DND-41 (cell line): Measurements from ENCODE around the gene WDR4.

Experiments
- ATAC-seq: fragments of 200-7000 bp; cut with Tn5 transposase; 3 replicates; pipeline ENCODE4 v1.9.1; 2021; ENCODE audit warnings: low read depth; ENCODE audit not compliant: insufficient read depth
- DNase-seq: peaks from one replicate; pipeline ENCODE4 v3.0.0-alpha.2; 2020
- H2AFZ ChIP-seq: 2 replicates; pipeline ENCODE4 v1.6.0; 2012; ENCODE audit warnings: low read depth, low read length
- H3K27ac ChIP-seq: 2 replicates; pipeline ENCODE4 v1.5.1; 2012; ENCODE audit warnings: low read length, inconsistent platforms
- H3K27me3 ChIP-seq: fragments of 200-600 bp; sonication (generic); 2 replicates; pipeline ENCODE4 v1.6.0; 2012; ENCODE audit warnings: low read length, mild to moderate bottlenecking, inconsistent platforms; ENCODE audit not compliant: insufficient read depth, poor library complexity
- H3K36me3 ChIP-seq: 2 replicates; pipeline ENCODE4 v1.5.1; 2012; ENCODE audit warnings: low read length, inconsistent platforms; ENCODE audit not compliant: insufficient read depth
- H3K4me1 ChIP-seq: 2 replicates; pipeline ENCODE4 v1.5.1; 2012; ENCODE audit warnings: mild to moderate bottlenecking, low read length; ENCODE audit not compliant: insufficient read depth
- H3K4me2 ChIP-seq: 2 replicates; pipeline ENCODE4 v1.6.0; 2012; ENCODE audit warnings: mild to moderate bottlenecking, moderate library complexity, low read length, inconsistent platforms; ENCODE audit not compliant: insufficient read depth
- H3K4me3 ChIP-seq, 2 experiments: fragments of 200-600 bp in 1 of 2; shearing (Covaris generic) in 1 of 2; 2 replicates each; pipeline ENCODE4 v1.5.1; 2012 to 2016; ENCODE audit warnings: inconsistent platforms in 2 of 2, low read length in 2 of 2, mild to moderate bottlenecking in 2 of 2, low read depth in 1 of 2, moderate library complexity in 1 of 2
- H3K79me2 ChIP-seq: 2 replicates; pipeline ENCODE4 v1.6.0; 2012; ENCODE audit warnings: low read length, inconsistent platforms; ENCODE audit not compliant: insufficient read depth
- H3K9ac ChIP-seq: 2 replicates; pipeline ENCODE4 v1.6.0; 2012; ENCODE audit warnings: low read depth, mild to moderate bottlenecking, inconsistent platforms, low read length, moderate library complexity
- H3K9me3 ChIP-seq: 2 replicates; pipeline ENCODE4 v1.5.1; 2012; ENCODE audit warnings: low read length, moderate library complexity, mild to moderate bottlenecking, inconsistent platforms; ENCODE audit not compliant: insufficient read depth, severe bottlenecking
- H4K20me1 ChIP-seq: 2 replicates; pipeline ENCODE4 v1.6.0; 2012; ENCODE audit warnings: low read length; ENCODE audit not compliant: insufficient read depth
- CTCF ChIP-seq: IDR thresholded peaks from 2 replicates; pipeline ENCODE4 v1.5.1; 2012; ENCODE audit warnings: borderline replicate concordance, low read length, moderate library complexity, mild to moderate bottlenecking; ENCODE audit not compliant: poor library complexity, severe bottlenecking; ENCODE audit errors: extremely low read depth
- EZH2 ChIP-seq: IDR thresholded peaks from 3 replicates; pipeline ENCODE4 v1.6.1; 2012; ENCODE audit warnings: borderline replicate concordance, low read depth, mild to moderate bottlenecking, moderate library complexity, low read length, inconsistent platforms; ENCODE audit not compliant: severe bottlenecking

The WDR4 gene

GRCh38 chr21:42835611-42836401 lies 43.5 kb downstream of the WDR4 start:
- no peak for DNase-seq
- no peak overlapping the region for H3K4me2 ChIP-seq
- no peak for TF ChIP-seq EZH2
- TF ChIP-seq CTCF, result no peak
- H3K9ac ChIP-seq, result no peak overlapping the region
- no peaks in the 10 kb centered on the region for H3K27me3 ChIP-seq
- no peak overlapping the region for H2AFZ ChIP-seq
- H3K4me1 ChIP-seq, result peaks cover 23% of the 10 kb centered on the region
- ATAC-seq, result no peak
- H3K9me3 ChIP-seq, result no peaks in the 10 kb centered on the region
- H3K4me3 ChIP-seq, result no peak overlapping the region
- H4K20me1 ChIP-seq, result peaks cover 22% of the 10 kb centered on the region
- H3K36me3 ChIP-seq, result peaks cover 22% of the 10 kb centered on the region
- H3K79me2 ChIP-seq, result no peaks in the 10 kb centered on the region
- H3K27ac ChIP-seq, result no peak overlapping the region

- Histone ChIP-seq H3K9me3 (no peaks in the 10 kb centered on the region), H3K79me2 (no peaks in the 10 kb centered on the region), H3K4me2 (no peak overlapping the region), H3K27ac (no peak overlapping the region), H4K20me1 (peaks cover 16% of the 10 kb centered on the region), H3K36me3 (peaks cover 16% of the 10 kb centered on the region), H3K27me3 (no peaks in the 10 kb centered on the region), H3K4me1 (peaks cover 25% of the 10 kb centered on the region), H2AFZ (no peak overlapping the region), H3K4me3 (no peak overlapping the region), H3K9ac (no peak overlapping the region)
- TF ChIP-seq CTCF (no peak), EZH2 (no peak)
- DNase-seq, result no peak
- ATAC-seq, result no peak
Measured at GRCh38 chr21:42835211-42835610, 44.1 kb downstream of the WDR4 start.

GRCh38 chr21:42834726-42835191 lies 44.6 kb downstream of the WDR4 start:
- ATAC-seq, result no peak
- no peaks in the 10 kb centered on the region for H3K79me2 ChIP-seq

More at GRCh38 chr21:42834726-42835191, 44.6 kb downstream of the WDR4 start:
- Histone ChIP-seq H3K4me2 (no peak overlapping the region), H3K9ac (no peak overlapping the region), H3K27me3 (no peaks in the 10 kb centered on the region), H4K20me1 (peaks cover 12% of the 10 kb centered on the region), H2AFZ (no peak overlapping the region), H3K9me3 (no peaks in the 10 kb centered on the region), H3K4me3 (no peak overlapping the region), H3K4me1 (peaks cover 25% of the 10 kb centered on the region), H3K36me3 (peaks cover 11% of the 10 kb centered on the region), H3K27ac (no peak overlapping the region)
- TF ChIP-seq EZH2 (no peak), CTCF (no peak)
- DNase-seq, result no peak
